ENCODE data around the gene PTH2R.

PTH2R gene

GRCh38 chr2:208542465-208543041, 136.0 kb downstream of the PTH2R start:
- no peak for DNase-seq (ENCODE audit: low read depth in 2 of 2)
